Prostate gland (tissue), 2 donors: ENCODE results near the gene RAB7A.

Experiments
- POLR2A ChIP-seq: fragments of 450-650 bp; IDR thresholded peaks from one replicate; pipeline ENCODE4 v1.6.1; 2016; ENCODE audit warnings: antibody characterized with exemption, mild to moderate bottlenecking
- POLR2AphosphoS5 ChIP-seq: sonication (generic); formaldehyde crosslinking; IDR thresholded peaks from one replicate; pipeline ENCODE4 v1.6.1; 2017; ENCODE audit warnings: antibody characterized with exemption
- TF ChIP-seq, protein P1 (sequence below), 4 experiments: fragments of 200-600 bp in 2 of 4; fragments of 450-650 bp in 2 of 4; sonication (generic) in 2 of 4; IDR thresholded peaks; 1 replicate in 3 of 4; 2 replicates in 1 of 4; pipeline ENCODE4 v1.5.1; 2016 to 2019; ENCODE audit warnings: antibody characterized with exemption in 4 of 4, mild to moderate bottlenecking in 2 of 4, moderate library complexity in 2 of 4

DNA sequence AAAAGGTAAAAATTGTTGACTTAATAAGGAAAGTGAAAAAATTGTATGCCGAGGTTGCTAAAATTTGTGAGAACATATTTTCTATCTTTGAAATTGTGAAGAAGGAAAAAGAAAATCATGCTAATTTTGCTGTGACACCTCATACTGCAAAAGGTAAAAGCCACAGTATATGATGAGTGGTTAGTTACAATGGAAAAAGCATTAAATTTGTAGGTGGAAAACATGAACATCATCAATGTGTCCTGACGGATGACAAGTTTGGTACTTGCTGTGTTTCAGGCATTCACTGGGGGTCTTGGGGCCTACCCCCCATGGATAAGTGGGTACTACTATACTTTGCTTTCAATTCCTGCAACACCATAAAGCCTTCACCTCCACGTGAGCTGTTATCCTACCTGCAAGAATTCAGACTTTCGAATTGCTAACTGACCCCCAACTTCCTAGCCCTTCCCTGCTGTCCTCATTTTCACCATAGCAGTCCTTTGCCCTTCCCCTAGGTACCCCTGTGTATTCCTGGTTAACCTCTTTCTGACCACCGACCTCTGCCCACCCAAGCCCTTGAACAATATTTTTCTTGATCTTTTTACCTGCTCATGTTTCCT is 62.4 kb downstream of the RAB7A start:
- TF ChIP-seq, protein P1, sequence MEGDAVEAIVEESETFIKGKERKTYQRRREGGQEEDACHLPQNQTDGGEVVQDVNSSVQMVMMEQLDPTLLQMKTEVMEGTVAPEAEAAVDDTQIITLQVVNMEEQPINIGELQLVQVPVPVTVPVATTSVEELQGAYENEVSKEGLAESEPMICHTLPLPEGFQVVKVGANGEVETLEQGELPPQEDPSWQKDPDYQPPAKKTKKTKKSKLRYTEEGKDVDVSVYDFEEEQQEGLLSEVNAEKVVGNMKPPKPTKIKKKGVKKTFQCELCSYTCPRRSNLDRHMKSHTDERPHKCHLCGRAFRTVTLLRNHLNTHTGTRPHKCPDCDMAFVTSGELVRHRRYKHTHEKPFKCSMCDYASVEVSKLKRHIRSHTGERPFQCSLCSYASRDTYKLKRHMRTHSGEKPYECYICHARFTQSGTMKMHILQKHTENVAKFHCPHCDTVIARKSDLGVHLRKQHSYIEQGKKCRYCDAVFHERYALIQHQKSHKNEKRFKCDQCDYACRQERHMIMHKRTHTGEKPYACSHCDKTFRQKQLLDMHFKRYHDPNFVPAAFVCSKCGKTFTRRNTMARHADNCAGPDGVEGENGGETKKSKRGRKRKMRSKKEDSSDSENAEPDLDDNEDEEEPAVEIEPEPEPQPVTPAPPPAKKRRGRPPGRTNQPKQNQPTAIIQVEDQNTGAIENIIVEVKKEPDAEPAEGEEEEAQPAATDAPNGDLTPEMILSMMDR (IDR thresholded peaks at IDR 0.05): no peak
- TF ChIP-seq POLR2A (no peak), POLR2AphosphoS5 (no peak)
